Large intestine (tissue), 3 donors: Measurements from ENCODE around the gene NT5DC1. TPM values are rescaled to one million over a fixed set of nuclear protein-coding genes. Genes with fewer than 3 reads are reported as not detected.

Source experiments
- DNase-seq, 2 donors: peaks; one replicate each; pipeline versions ENCODE4 v3.0.0 to v3.0.0-alpha.2; 2013
- H3K27ac ChIP-seq: one replicate; pipeline ENCODE4 v1.5.1; 2013; ENCODE audit warnings: low read length
- H3K27me3 ChIP-seq: 2 replicates; pipeline ENCODE4 v1.6.1; 2013; ENCODE audit warnings: low read length; ENCODE audit not compliant: control insufficient read depth, insufficient read depth
- H3K36me3 ChIP-seq: 2 replicates; pipeline ENCODE4 v1.6.1; 2013; ENCODE audit warnings: low read length; ENCODE audit not compliant: control insufficient read depth, insufficient read depth
- H3K4me1 ChIP-seq: one replicate; pipeline ENCODE4 v1.6.1; 2013; ENCODE audit warnings: low read length; ENCODE audit not compliant: control insufficient read depth, insufficient read depth
- H3K4me3 ChIP-seq: one replicate; pipeline ENCODE4 v1.5.1; 2013; ENCODE audit warnings: low read length
- H3K9me3 ChIP-seq: one replicate; pipeline ENCODE4 v1.6.1; 2013; ENCODE audit warnings: mild to moderate bottlenecking, low read depth, low read length, moderate library complexity; ENCODE audit not compliant: control insufficient read depth
- WGBS: methylation state at CpG from one replicate; pipeline ENCODE4 v1.1.5; 2013; ENCODE audit warnings: low lambda C conversion rate; ENCODE audit not compliant: insufficient coverage; 5-methylcytosine and 5-hydroxymethylcytosine counted together
- polyA plus RNA-seq: library from polyadenylated mRNA; unstranded; fragments of 120-200 nt; gene quantifications from one replicate; pipeline ENCODE4 v1.2.1, GENCODE V29; 2013

NT5DC1 gene
- polyA plus RNA-seq, 1 donor, result 54.4 TPM

DNA sequence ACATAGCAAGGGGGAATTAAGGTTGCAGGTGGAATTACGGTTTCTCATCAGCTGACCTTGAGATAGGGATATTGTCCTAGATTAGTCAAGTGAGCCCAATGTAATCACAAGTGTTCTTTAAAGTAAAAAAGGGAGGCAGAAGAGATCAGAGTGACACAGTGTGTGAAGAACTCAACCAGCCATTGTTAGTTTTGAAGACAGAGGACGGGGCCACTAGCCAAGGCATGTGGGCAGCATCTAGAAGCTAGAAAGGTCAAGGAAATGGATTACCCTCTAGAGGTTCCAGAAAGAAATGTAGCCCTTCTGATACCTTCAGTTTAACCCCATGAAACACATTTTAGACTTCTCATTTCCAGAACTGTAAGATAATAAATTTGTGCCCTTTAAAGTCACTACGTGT lies 197.6 kb downstream of the NT5DC1 start:
- Histone ChIP-seq H3K36me3 (no peaks in the 10 kb centered on the region), H3K4me3 (no peak overlapping the region), H3K27me3 (no peaks in the 10 kb centered on the region), H3K4me1 (no peaks in the 10 kb centered on the region), H3K9me3 (no peaks in the 10 kb centered on the region), H3K27ac (no peak overlapping the region)
- no peak for DNase-seq
- 100% methylated on average over 1 of the region's 3 CpGs for WGBS

DNA sequence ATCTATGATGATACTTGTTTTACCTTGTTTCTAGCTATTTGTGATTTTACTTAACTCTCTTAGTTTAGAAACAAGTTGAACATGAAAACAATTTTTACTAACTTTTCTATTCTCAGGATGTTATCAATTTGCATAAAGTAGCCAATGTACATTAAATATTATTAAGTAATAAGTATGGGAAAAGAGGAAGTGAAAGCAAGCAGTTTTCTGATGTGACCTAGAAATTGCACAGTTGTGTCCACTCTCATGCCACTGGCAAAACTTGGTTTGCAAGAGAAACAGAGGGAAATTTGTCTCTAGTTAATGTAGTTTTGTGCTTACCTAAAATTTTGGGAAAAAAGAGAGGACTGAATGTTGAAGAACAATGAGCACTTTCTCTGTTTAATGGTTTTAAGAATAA lies 198.3 kb downstream of the NT5DC1 start:
- Histone ChIP-seq H3K4me3 (no peak overlapping the region), H3K36me3 (no peaks in the 10 kb centered on the region), H3K4me1 (no peaks in the 10 kb centered on the region), H3K27me3 (no peaks in the 10 kb centered on the region), H3K9me3 (no peaks in the 10 kb centered on the region), H3K27ac (no peak overlapping the region)
- no peak for DNase-seq

Other genes with a start within 250 kb of the NT5DC1 start
- gene FRK, start 40.0 kb upstream of the NT5DC1 start, polyA plus RNA-seq, result 10.7 TPM
- gene COL10A1, start 25.3 kb downstream of the NT5DC1 start, polyA plus RNA-seq, result 0.10 TPM
- gene TSPYL4, start 153.2 kb downstream of the NT5DC1 start, polyA plus RNA-seq, result 22.3 TPM
- 85.8 TPM for gene TSPYL1, start 179.1 kb downstream of the NT5DC1 start, polyA plus RNA-seq